ENCODE results near the gene LCT.

Gene LCT

DNA sequence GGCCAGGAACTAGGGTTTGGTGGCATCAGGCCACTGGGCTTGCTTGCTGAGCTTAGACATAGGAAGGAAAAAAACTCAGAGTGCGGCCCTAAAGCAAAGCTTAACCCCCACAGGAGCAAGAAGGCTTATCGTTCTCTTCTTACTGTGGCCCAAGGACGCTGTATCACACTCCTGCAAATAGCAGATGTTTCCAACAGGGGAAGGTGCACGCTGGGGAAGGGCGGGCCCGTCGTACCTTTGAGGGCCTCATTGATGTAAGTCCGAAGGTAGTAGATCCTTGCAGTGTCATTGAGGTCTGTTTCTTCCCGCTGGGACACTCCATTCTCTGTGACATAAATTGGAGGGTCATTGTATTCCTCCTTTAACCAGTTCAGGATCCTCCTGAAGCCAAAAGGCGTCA is 46.6 kb downstream of the LCT start:
- H3K4me3 ChIP-seq (ENCODE audit: low read depth, low read length), result no peak overlapping the region
- TF ChIP-seq, protein P1, sequence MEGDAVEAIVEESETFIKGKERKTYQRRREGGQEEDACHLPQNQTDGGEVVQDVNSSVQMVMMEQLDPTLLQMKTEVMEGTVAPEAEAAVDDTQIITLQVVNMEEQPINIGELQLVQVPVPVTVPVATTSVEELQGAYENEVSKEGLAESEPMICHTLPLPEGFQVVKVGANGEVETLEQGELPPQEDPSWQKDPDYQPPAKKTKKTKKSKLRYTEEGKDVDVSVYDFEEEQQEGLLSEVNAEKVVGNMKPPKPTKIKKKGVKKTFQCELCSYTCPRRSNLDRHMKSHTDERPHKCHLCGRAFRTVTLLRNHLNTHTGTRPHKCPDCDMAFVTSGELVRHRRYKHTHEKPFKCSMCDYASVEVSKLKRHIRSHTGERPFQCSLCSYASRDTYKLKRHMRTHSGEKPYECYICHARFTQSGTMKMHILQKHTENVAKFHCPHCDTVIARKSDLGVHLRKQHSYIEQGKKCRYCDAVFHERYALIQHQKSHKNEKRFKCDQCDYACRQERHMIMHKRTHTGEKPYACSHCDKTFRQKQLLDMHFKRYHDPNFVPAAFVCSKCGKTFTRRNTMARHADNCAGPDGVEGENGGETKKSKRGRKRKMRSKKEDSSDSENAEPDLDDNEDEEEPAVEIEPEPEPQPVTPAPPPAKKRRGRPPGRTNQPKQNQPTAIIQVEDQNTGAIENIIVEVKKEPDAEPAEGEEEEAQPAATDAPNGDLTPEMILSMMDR (IDR thresholded peaks at IDR 0.05; ENCODE audit: borderline replicate concordance, insufficient read depth, low read depth, low read length), result no peak

- TF ChIP-seq, protein P1 (IDR thresholded peaks at IDR 0.05; ENCODE audit: borderline replicate concordance, insufficient read depth, low read depth, low read length), result no peak
- H3K4me3 ChIP-seq (ENCODE audit: low read depth, low read length), result no peak overlapping the region
These were observed 50.2 kb downstream of the LCT start for GRCh38 chr2:135786823-135787222.

DNA sequence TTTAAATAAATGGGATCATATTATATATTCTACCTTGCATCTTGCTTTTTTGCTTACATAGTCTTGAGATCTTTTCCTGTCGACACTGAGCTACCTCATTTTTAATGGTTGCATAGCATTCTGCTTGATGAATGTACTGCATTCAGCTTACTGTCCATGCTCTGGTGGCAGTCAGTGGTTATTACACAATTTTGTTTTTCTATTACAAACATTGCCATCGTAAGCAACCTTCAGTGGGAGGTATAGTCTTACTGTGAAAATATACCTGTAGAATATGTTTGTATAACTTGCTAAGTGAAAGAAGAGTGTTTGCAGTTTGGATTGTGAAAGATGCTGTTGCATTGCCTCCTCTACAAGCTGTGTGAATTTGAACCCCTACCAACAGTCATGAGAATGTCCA is 52.0 kb downstream of the LCT start:
- TF ChIP-seq, protein P1 (IDR thresholded peaks at IDR 0.05; ENCODE audit: borderline replicate concordance, insufficient read depth, low read depth, low read length), result no peak
- no peak overlapping the region for H3K4me3 ChIP-seq (ENCODE audit: low read depth, low read length)

- TF ChIP-seq, protein P1 (IDR thresholded peaks at IDR 0.05; ENCODE audit: borderline replicate concordance, insufficient read depth, low read depth, low read length), result no peak
- H3K4me3 ChIP-seq (ENCODE audit: low read depth, low read length), result no peak overlapping the region
These were observed 53.5 kb downstream of the LCT start for GRCh38 chr2:135783439-135783838.

GRCh38 chr2:135782231-135782630 is 54.8 kb downstream of the LCT start:
- H3K4me3 ChIP-seq (ENCODE audit: low read depth, low read length), result no peak overlapping the region
- TF ChIP-seq, protein P1 (IDR thresholded peaks at IDR 0.05; ENCODE audit: borderline replicate concordance, insufficient read depth, low read depth, low read length), result no peak

- H3K4me3 ChIP-seq (ENCODE audit: low read depth, low read length), result no peak overlapping the region
- TF ChIP-seq, protein P1 (IDR thresholded peaks at IDR 0.05; ENCODE audit: borderline replicate concordance, insufficient read depth, low read depth, low read length), result no peak
These were observed 60.6 kb downstream of the LCT start for GRCh38 chr2:135776367-135776766.

- no peak overlapping the region for H3K4me3 ChIP-seq (ENCODE audit: low read depth, low read length)
- TF ChIP-seq, protein P1 (IDR thresholded peaks at IDR 0.05; ENCODE audit: borderline replicate concordance, insufficient read depth, low read depth, low read length), result no peak
These were observed 61.6 kb downstream of the LCT start for GRCh38 chr2:135775420-135775819.
